HG03066 (cell line): ENCODE measurements around the gene NADK2.

Experiments used
- ATAC-seq: cut with Tn5 transposase; IDR thresholded peaks from one replicate; pipeline ENCODE4 v1.9.1; 2021; ENCODE audit warnings: low read depth; ENCODE audit not compliant: unreplicated experiment

NADK2 gene

DNA sequence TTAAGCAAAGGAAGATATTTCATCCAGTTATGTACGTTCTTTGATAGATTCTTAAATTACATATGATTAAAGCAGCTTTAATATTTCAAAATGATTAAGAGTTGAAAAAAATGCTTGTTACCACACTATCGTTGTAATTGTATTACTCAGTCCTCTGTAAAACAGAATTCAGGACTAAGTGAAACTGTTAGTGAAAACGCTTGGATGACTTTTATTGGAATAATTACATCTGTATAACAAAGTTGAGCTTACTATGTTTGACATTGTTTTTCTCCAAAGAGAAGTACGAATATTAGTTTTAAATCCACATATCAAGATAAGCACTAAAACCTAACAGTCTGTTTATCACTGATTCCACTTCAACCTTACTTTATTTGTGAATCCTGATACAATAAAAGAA is 8.7 kb upstream of the NADK2 start:
- ATAC-seq: no peak

DNA sequence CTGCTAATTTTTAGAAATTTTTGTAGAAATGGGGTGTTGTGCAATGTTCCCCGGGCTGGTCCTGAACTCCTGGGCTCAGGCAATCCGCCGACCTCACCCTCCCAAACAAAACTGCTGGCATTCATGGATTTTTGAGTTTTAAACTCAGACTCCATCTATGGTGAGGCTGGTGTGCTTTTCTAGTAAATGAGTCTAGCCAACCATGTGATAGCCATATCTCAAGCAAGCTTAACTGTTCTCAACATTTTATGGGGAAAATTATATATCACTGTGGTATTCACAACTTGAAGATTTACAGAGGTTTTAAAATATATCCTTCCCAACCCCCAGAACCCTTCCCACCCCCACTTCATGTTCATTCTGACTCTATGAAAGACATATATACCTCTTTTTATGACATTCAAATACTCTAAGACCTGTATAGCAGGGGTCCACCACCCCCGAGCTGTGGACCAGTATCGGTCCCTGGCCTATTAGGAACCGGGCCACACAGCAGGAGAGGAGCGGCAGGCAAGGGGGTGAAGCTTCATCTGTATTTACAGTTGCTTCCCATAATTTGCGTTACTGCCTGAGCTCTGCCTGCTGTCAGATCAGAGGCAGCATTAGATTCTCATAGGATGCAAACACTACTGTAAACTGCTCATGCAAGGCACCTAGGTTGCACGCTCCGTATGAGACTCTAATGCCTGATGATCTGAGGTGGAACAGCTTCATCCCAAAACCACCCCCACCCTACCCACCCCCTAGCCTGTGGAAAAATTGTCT is 4.5 kb upstream of the NADK2 start:
- no peak for ATAC-seq

DNA sequence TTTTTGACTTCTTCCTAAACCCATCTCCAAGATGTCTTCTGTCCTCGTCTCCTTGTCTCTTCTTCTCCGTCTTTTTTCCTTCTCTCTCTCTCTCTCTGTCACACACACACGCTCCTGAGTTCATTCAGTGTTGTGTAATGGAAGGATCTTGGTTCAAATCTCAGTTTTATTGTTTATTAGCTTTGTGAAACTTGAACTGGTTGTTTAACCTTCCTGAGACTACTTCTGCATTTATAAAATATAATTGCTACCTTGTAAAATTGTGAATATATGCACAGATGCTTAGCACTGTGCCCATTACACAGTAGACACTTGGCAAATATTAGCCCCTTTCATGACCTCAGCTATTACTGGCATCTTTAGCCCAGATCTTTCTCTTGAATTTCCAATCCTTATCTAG is 2.4 kb upstream of the NADK2 start:
- no peak for ATAC-seq

DNA sequence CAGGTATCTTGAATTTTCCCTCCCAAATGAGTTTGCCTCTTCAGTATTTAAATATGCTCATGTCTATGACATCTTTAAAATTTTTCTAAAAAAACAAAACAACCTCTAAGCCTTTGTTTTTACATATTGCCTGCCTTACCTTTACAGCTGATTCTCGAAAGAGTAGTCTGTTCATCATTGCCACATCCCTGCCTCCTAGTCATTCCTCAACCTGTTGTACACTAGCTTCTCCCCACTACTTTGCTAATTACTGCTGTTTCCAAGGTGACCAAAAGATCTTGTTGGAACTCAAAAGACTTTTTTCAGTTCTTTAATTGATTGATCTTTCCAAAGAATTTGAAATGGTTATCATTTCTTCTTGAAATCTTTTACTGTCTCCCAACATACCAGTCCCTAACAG is 1.9 kb upstream of the NADK2 start:
- no peak for ATAC-seq

DNA sequence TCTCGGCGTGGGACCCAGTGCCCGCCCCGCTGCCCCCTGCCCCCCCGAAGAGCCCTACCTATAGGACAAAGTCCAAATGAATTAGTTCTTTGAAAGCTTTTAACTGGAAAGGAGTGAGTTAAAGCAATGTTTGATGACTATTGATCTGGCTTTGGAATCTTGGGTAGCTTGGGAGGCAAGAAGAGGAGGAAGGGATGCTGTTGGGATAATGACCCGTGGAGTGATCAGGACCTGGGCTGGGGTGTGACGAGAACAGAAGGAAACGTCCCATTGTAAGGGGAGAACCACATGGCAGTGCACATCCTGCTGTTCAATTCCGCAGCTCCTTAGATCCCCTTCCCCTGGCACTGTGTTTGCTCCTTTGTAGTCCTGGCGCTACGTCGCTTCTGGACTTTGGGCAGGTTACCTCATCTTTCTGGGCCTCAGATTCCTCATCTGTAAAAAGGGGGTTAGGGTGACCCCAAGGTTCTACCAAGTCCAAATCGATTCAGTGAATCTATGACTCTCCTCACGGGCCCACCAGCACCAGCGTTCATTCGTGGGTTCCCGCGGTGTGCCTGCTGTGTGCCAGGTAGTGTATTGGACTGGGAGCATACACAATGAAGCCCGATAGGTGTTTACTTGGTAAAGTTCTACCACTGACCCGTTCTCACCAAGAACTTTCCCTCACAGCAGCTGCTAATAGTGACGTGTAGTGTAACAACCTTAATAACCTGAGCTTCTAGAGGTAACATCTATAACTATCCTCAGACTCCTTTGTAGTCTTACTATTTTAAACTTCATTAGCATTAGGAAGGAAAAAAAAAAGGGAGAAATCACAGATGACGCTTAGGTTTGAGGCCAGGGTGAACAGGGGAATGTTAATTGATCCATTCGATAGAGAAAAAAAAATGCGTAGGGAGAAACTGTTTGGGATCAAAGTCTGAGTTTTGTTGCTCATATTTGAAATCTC is 1.1 kb upstream of the NADK2 start:
- ATAC-seq: no peak

DNA sequence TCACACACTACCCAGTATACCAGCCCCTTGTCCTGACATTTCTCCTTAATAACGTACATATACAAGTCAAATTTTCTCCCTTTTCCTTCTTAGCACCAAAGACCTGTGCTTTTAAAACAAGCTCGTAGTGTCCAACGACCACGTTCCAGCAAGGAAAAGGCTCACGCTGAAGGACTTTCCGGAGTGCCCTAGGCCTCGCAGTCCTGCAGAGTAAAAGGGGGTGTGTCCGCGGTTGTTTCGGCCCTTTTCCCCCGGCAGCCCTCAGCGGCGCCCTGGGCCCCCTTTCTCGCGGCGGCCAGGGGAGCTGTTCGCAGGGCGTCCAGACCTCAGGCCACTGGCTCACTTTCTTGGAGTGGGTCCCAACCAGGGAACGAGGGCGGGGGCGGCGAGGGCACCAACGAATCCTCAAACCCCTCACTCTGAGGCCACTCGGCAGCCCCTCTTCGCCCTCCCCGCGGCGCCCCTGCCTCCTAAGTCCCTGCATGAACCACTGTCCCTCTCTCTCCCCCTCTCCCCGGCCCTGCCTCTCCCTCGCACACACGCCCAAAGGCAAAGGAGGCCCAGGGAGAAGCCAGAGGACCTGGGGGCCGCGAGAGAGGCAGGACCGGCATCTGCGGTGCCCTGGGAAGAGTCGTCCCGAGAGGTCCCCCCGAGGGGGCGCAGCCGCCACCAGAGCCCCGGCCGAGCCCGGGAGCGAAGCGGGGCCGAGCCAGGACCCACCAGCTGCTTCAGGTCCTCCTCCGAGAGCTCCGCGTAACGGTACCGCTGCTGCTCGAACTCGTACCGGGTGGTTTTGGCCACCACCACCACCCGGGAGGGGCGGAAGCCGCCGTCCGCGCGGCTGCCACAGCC is 720 bp downstream of the NADK2 start:
- peak; percentile 35 for ATAC-seq

DNA sequence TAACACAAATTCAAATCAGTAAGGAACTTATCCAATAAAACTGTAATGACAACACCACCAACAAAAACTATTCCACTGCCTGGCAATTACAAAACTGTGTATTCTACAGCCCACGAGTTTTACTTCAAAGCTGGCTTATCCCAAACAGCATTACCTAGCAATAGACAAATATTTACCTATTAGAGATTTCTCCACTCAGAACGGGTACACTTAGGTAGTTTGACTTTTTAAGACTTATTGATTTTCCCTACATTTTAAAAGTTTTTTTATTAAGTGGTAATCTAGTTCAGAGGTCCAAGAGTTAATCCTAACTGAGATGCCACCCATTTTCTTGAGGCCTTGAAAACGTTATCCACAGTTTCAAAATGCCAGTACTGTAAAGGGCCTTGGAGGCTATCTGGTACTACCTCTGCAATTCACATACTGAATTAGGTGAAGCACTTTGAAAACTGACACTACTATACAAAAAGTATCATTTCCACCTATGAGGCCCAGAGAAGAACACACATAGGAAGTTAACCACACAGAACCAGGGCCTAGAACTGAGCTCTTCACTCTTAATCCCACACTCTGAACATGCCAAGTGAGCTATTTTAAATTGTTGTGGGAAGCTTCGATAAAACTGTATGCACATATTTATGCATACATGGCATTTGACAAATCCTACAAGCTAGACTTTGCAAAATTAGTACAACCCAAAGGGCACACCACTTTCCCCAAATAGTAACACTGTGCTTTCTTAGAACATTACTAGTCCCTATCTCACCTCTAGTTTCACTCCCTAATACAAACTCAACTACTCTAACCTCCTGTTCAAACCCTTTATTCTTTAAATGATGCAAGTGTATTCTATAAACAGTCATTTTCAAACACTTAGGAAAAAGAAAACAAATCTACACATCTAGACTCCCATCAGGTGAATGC is 2.1 kb downstream of the NADK2 start:
- ATAC-seq: no peak

DNA sequence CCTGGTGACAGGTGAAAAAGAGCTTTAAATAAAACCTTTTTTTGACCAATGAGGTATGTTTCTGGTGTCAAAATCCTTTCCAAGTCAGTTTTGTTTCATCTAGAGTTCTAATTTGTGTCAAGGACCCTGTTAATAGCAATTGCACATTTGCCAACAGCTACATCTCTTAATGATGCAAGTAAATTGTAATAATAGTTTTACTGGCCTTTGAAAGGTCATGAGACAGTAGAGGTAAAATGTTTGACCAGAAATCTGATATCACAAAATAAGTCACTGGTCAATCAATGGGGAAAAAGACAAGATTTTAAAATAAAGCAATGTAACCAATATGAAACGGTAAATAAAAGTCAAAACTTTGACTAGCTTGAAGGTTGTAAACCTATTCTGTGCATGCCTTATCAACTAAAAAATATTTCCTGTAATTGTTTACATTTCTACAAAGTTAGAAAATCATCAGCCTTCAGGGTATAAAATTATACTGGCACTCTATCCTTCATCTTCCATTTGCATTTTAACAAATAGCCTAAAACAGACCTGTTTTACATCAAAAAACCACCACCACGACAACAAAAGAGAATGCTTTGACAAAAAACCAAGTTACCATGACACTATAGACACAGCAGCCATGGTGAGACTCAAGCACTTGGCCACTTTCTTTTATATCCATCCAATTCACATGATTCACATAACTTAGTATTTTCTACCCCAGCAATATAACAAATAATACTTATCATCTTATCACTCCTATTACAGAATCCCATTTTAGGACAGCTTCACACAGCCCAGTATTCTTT is 3.0 kb downstream of the NADK2 start:
- no peak for ATAC-seq

DNA sequence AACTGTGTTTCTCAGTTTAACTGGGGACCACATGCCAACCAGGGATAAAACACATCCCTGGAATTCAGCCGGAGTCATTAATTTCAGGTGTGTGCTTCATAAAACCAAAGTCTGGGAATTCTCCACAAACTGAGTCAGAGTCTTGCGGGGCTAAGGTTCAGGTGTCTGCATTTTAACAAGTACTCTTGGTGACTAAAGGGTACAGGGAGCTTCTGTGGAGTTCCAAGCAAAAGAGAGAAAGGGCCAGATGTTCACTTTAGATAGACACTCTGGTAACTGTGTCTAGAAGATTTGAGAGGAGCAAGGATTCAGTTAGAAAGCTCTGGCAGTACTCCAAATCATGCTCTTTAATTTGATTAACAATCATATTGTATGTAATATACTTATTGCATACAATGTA is 4.0 kb downstream of the NADK2 start:
- ATAC-seq: no peak

DNA sequence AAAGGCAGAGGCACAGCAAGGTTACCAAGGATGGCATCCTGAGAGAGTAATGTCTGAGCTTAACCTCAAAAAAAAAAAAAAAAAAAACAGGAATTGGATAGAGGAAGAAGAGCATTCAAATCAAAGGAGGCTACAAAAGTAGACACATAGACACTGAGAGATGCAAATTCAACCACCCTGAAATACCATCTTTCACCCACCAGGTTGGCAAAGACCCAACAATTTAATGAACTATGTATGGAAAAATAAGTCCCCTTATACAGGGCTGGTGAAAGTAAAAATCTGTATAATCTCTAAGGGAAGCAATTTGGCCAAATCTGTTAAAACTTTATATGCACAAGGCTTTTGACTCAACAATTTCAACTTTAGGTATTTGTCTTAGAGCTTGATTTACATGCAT is 4.9 kb downstream of the NADK2 start:
- no peak for ATAC-seq

DNA sequence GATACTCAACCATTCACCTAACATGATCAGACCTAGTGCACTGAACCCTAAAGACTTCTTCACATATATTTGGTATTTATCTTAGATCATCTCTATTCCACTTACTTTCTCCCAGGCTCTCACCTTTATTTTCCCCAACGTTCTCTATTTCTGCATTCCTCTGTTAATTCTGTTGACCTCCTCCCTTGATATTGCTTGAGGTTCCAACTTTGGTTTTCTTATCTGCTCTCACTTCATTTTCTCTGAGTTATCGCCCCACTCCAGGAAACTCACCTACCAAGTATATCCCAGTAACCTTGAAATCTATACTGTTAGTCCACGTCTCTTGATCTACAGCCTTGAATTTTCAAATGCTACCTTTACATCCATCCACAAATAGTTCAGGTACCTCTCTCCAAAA is 9.2 kb downstream of the NADK2 start:
- no peak for ATAC-seq

DNA sequence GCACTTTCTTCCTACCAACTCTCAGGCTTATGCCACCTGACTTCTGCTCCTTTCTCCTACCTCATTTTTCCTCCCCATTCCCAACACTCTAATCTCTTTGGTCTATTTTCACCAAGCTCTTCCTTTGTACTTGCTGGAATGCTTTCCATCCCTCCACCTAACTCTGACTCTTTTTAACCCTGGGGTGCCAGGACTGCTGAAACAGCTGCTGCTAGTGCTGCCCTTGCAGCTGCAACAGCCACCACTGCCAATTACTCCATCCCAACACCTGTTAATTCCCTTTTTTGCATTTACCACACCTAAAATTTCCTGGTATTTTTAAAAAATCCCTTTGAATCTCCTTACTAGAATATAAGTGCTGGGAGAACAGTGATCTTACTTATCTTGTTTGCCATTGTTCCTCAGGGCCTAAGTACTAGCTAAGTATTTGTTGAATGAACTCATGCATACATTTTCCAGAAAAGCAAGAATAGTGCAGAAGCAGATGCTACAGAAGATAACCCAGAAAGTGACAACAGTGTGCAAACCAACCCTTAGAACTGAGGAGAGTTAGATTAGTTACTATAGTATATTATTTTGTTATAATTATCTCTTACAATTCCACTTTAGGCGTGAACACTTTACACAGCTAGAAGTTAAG is 11.5 kb downstream of the NADK2 start:
- no peak for ATAC-seq

DNA sequence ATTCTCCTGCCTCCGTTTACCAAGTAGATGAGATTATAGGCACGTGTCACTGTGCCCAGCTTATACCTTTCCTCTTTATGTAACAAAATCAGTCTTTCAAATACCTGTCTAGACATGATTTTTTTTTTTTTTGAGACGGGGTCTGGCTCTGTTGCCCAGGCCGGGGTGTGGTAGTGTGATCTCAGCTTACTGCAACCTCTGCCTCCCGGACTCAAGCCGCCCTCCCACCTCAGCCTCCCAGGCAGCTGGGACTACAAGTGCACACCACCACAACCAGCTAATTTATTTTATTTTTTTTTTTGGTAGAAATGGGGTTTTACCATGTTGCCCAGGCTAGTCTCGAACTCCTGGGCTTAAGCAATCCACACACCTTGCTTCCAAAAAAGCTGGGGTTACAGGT is 13.2 kb downstream of the NADK2 start:
- no peak for ATAC-seq

DNA sequence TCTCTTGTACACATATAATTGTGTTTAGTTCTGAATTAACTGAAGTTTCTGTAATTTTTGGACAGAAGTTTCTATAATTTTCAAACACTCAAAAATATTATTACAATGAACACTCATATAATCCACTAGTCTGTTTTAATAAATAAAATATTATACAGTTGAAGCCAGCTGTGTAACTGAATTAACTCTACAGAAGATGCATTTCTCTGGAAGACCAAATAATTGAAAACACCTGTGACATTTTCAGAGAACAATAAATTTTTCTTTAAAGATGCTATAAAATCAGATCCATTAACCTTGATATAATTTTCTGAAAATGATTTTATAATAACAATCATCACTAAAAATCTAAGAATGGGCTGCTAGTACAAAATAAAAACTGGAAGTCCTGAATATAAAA is 14.7 kb downstream of the NADK2 start:
- no peak for ATAC-seq

DNA sequence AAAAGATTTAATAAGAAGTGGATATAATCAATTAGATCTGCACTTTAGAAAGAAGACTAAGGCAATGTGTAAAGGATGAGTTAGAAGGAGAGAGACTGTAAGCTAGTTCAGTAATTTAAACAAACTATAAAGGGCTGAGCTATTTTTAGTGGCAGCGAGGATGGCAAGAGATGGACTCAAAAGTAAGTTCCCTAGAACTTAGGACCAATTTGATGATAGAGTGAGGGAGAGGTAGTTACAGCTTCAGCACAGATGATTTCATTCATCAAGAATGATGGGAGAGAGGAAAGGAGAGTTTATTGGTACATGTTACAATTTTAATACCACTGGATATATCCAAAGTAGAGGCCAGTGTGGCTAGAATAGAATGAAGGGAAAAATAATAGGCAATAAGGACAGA is 19.1 kb downstream of the NADK2 start:
- ATAC-seq: no peak

DNA sequence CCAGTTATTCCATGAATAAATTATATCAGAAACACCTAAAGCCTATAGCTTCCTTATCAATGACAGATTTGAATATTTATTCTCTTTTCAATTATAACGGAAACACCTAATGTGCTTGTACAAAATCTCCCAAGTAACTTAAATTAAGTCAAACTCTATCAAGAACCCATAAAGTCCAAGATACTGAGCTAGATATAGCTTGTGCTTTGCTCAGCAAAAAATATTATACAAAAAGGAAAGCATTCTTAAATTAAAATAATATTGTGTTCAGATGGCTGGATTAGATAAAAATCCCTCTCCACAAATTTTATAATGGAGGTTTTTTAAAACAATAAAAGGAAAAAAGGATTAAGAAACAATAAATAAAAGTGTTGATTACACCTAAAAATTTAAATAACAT is 23.7 kb downstream of the NADK2 start:
- ATAC-seq: no peak

DNA sequence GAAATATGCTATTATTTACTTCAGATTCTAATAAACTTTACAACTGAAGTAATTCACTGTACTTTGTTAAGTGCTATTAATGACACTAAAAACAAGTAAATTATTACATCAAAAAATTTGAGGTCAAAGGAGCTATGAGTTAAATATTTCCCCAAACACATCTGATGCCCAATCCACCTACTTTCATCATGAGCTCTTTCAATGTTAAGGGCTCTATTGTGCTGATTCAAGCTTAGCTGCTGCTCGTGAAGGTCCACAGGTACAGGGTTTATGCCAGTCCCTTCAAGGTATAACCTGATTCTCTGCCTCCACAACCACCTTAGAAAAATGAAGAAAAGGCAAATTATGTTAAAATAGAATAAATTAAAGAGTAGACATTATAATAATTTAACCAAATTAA is 24.2 kb downstream of the NADK2 start:
- ATAC-seq: no peak

DNA sequence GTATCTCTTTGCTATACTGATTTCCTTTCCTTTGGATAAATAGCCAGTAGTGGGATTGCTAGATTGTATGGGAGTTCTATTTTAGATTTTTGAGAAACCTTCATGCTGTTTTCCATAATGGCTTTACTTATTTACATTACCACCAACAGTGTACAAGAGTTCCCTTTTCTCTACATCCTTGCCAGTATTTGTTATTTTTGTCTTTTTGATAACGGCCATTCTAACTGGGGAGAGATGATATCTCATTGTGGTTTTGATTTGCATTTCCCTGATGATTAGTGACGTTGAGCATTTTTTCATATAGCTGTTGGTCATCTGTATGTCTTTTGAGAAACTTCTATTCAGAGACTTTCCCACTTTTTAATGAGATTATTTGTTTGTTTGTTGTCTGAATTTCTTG is 25.8 kb downstream of the NADK2 start:
- ATAC-seq: no peak

DNA sequence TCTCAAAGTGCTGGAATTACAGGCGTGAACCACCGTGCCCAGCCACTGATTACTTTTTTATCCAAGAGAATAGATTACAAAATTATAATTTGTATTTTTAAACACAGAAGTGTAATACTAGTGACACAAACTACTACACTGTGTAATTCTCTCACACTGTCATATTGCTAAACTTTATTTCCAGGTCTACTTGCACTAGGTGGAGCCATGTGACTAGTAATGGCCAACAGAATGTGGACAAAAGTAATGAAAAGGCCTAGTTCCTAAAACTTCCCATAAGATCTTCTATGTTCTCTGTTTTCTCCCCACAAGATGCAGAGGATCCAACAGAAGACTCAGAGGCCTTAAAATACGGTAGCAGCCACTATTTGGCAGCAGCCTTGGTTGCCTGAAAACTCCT is 27.3 kb downstream of the NADK2 start:
- ATAC-seq: no peak
